Skin of body (tissue), 2 donors: ENCODE measurements around the gene SYNE1. TPM values are rescaled to one million over a fixed set of nuclear protein-coding genes. Genes with fewer than 3 reads are reported as not detected.
A peak's percentile ranks its signal among the peaks of the same experiment; 100 is the strongest.

Experiments
- DNase-seq: peaks from one replicate; lab custom pipeline; 2025; lab: John Stamatoyannopoulos, UW
- total RNA-seq: library from RNA; depleted of rRNA; stranded (reverse); fragments of >200 nt; gene quantifications from one replicate; pipeline ENCODE4 v1.2.3, GENCODE V29; 2014

The SYNE1 gene
- total RNA-seq, 1 donor from 2014 or later, result 155 TPM

DNA sequence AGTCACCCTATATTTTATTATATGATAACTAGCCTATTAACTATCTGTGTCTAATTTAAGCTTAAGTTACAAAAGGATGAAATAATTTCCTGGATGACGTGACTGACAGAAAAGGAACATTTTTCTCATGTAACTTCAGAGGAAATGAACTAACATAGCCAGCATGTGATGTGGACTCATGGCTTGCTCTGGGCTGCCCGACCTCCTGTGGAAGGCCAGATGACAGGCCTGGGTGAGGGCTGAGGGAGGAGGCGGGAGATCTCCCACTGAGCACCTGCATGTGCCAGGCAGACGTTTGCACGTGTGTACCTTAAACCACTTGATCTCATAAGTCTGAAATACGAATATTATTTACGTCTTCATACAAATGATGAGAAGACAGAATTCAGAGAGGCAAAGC is 321.1 kb downstream of the SYNE1 start:
- peak; percentile 30 for DNase-seq

DNA sequence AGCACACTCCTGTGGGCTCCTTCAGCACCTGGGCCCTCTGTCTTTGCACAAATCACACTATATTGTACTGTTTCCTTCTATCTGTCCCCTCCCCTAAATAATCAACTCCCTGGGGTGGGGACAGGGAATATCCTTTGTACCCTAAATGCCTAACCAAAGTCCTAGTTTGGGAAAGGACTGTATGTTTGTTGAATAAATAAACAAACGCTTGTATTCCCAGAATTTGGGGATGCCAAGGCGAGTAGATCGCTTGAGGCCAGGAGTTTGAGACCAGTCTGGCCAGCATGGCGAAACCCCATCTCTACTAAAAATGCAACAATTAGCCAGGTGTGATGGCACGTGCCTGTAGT is 322.7 kb downstream of the SYNE1 start:
- DNase-seq, result no peak

DNA sequence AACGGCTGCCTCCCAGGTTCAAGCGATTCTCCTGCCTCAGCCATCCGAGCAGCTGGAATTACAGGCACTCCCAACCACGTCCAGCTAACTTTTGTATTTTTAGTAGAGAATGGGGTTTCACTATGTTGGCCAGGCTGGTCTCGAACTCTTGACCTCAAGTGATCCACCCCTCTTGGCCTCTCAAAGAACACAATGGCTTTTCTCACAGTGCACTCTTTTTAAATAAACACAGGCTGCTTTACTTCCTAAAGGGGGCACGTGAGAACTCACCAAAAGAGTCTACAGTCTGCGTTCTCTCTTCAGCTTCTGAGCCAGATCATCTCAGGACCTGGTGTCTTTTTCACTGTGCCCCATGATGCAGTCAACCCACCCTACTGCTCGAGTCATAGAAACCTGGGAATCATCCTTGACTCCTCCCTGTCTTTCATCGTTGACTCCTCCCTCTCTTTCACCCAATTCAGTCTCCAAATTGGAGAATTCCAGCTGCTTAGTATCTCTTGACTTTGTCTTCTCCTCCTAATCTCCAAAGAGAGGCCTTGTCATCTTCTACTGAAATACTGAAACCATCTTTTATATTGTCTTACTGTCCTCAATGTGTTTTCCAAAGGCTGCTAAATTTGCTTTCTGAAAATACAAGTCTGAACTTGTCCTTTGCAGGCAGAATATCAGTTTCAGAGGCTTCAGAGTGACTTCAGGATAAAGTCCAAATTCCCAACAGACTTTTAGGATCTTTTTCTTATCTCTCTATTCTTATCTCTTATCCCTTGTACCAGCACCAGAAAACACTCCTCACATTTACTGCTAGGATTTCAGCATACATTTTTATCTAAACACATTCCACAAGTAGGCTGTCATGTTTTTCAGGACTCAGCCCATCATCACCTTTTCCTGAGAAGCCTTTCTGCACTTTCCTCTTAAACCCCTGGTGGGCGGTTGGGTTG is 323.4 kb downstream of the SYNE1 start:
- no peak for DNase-seq

DNA sequence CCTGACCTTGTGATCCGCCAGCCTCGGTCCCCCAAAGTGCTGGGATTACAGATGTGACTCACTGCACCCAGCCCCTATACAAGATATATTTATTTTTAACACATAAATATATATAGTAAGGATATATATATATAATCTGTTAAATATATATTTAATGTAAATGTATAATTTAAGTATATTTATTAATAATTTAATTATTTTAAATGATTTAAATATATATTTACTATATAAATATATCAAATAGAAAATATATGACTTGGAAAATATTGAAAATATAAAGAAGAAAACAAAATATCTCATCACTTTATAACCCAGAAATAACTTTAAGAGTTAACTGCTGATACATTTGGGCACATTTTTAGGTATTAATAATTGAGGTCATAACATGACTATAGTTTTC is 324.7 kb downstream of the SYNE1 start:
- no peak for DNase-seq

DNA sequence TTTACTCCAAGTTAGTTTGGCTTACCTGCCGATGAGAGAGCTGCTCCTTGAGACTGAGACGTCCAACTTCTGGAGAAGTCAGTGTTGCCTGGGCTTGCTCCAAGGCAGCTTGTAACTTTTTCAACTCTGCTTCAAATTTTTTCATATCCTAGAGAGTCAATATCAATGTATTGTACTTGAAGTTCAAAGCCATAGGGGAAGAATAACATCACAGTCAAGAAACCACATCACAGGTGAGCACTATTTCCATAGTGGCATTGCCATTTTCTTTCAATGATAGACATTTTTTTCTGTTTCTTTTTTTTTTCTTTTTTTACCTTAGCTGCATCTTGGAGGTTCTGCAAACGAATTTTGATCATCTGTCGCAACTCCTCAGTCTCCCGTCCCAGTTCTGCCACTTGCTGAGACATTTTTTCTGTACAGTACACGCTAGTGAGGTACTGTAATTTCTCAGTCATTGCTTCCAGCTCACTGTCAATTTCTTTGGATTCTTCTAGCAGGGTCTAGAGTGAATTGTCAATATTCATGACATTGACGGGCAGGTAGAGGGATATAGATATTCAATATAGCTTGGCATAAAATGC is 326.7 kb downstream of the SYNE1 start:
- DNase-seq, result no peak

DNA sequence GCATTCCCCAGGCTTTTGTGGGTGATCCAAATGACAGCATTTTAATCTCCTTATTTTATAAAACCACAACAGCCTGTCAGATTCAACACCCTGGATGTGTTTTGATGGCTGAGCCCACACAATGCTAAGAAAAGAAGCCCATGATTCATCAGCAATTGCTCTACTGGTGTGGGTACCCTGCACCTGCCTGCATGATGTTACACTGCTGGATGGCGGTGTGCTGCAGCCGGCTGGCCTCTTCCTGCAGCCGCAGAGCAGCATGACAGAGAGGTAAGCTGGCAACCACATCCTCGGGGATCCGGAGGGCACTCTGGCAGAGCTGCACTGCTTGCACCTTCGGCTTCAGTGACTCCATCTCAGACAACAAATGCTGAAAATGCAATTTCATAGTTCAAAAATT is 327.5 kb downstream of the SYNE1 start:
- no peak for DNase-seq

GRCh38 chr6:152309006-152309405 is 328.2 kb downstream of the SYNE1 start:
- no peak for DNase-seq

DNA sequence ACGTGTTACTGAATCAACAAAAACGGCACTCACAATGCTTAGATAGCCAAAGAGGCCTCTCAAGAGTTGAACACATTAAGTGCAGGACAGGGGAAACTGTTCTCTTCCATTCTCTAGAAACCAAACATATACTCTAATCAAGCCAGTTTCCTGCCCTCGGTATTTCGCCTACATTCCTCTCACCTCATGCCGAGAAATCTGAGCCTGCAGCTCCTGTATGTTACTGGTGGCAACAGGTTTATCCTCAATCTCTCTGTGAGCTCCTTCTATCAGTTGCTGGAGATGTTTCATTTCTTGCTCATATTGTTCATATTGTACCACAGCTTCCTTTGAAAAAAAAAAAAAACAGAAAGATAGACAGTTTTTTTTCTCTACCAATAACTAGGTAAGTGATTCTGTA is 328.9 kb downstream of the SYNE1 start:
- DNase-seq, result no peak

DNA sequence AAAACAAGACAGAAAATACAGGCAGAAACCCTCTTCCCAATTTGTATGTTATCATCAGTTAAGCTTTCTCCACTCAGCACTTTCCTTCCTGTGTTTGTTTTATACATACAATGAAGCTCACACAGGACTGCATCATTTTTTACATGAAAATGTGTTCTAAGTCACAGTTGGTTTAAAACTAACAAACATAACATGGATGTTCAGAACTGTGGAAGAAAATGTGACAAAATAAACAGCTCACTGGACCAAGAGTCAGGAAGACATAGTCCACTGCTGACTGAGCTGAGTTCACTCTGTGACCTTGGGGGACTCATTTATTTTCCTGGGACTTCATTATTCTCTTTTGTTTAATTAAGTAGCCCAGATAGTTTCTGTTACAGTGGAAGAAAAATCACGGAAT is 331.5 kb downstream of the SYNE1 start:
- DNase-seq, result no peak

DNA sequence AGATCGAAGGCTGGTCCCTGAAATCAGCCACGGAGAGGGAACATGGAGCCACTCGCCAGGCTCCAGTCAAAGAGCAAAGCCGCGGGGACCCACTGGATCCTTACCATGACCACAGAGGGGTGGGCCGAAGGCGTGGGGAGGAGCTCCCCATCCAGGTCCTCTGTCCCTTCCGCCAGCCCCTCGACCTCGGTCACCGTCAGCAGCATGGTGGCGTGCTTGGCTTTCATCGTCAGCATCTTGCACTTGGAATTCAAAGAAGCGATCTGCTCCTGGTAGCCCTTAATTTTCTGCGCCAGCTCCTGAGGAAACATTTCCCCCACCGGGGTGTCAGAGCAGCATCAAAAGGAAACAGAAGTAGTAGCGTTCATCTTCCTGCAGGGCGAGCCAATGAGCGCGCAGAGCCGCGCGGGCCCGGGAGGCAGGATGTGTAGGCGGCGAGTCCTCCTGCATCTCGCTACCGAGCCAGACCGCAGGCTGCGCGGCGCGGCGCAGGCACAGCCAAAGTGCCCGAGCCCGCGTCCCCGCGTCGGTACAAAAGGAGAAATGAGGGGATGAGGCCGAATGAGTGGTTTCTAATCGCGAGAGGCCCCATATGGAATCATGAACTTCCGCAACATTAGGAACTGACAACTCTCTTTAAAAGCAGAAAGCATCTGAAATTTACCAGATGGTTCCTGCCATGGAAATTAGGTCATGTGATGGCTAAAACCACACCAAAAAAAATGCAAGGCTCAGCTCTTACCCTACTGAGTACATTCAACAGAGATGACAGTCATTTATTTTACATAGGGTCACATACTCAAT is 335.2 kb downstream of the SYNE1 start:
- DNase-seq, result peak; percentile 86

- DNase-seq, result no peak
Measured at GRCh38 chr6:152301021-152301764, 336.0 kb downstream of the SYNE1 start.

- no peak for DNase-seq
Measured at GRCh38 chr6:152300517-152300916, 336.6 kb downstream of the SYNE1 start.

DNA sequence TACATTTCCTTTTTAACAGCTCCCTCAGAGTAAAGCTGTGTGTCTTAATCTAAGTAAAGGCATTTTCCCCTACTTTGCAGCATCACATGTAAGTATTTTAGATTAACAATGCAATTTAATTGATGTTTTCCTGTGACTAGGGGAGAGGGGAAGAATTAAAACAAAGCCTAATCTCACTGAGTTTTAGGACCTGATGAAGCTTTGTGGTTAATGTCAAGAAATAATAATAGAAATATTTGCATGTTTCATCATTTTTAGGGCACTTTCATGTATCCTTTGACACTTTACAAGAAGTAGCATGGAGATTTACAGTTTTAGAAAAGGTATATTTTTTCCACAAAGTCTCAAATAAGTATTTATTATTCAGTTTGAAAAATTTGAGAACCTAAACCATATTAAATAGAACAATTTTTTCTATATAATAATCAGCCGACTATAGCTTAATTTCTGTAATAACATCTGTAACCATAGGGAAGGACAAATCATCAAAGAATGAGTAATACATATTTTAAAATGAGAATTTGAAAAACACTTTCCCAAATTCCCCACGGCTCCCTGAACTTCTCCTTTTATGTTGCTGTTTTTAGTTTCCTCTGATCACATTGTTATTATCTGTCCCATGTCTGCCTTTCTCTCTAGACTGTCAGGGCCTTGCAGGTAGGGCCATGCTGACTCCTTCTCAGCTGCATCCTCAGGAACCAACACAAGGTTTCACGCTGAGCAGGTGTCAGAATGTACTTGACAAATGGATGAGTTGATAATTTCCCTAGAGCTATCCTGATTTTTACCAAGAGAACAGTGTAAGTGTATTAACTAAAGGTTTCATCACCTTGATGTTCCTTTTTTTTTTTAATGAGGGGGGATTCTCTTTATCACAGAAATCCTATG is 338.1 kb downstream of the SYNE1 start:
- DNase-seq, result no peak

GRCh38 chr6:152298055-152298647 is 339.0 kb downstream of the SYNE1 start:
- DNase-seq, result no peak

GRCh38 chr6:152296648-152297376 is 340.4 kb downstream of the SYNE1 start:
- no peak for DNase-seq

GRCh38 chr6:152295920-152296319 is 341.2 kb downstream of the SYNE1 start:
- DNase-seq, result no peak

GRCh38 chr6:152295346-152295745 is 341.8 kb downstream of the SYNE1 start:
- no peak for DNase-seq

GRCh38 chr6:152293404-152293803 is 343.8 kb downstream of the SYNE1 start:
- no peak for DNase-seq

DNA sequence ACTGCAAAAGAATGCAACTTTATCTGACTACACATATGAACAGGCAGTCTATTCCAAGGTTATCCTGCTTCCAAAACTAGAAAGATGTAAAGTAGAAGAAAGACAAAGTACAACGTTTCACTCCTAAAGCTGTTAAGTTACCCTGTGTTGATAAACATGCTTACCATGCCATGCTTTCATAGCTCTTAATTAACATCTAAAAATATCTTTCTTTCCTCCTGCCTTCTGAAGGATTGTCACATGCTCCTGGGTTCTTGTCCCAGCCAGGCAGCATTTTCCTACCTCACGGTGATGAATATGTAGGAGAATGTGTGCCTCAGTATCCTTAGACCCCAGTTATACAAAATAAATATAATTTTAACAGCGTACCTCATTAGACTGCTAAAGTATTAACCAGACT is 344.6 kb downstream of the SYNE1 start:
- no peak for DNase-seq
